Measurements from ENCODE around the gene TK2.

The TK2 gene

GRCh38 chr16:66459878-66460277 is 90.0 kb downstream of the TK2 start:
- Histone ChIP-seq H3K4me3 (no peak overlapping the region), H3K27ac (no peak overlapping the region)

DNA sequence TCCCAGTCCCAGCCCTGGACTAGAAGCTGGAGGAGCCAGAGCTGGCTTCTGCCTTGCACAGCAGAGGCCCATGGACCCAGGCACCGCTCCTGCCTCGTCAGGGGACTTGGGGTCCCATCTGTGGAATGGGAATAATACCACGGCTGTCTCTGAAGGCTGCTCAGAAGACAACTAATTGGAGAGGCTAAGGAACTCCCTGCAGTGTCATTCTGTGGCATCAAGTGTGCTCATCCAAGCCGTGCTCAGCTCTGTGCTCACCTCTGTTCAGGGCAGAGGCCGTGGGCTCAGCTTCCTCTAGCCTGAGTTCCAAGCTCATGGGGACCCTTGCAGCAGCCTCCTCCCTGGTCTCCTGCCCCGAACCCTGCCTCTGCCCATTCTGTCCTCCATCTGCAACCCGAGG is 91.1 kb downstream of the TK2 start:
- no peak overlapping the region for H3K27ac ChIP-seq
- H3K4me3 ChIP-seq: no peak overlapping the region

DNA sequence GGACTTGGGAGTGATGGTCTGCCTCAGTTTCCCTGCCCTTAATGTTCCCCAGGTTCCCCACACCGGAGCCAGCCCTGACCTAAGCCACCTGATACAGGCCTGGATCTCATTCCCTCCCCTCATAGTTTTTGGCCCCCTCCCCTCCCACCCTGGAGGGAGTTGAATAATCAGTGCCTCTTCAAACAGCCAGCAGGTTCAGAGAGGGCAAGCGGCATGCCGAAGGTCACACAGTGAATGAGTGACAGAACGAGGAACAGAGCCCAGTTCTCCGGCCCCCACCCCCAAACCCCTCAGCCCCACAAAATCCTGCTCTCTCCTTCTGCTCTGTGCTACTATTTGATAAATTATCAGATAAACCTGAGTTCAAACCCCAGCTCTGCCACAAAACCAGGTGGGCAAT is 91.6 kb downstream of the TK2 start:
- Histone ChIP-seq H3K27ac (no peak overlapping the region), H3K4me3 (no peak overlapping the region)
